Effector memory CD4-positive, alpha-beta T cell (primary cell): ENCODE results near the gene CDC42BPA.
"Not testable (repeated sequence)": the region's sequence is repeated elsewhere in the genome, so short reads cannot be mapped to it uniquely, and the experiment has no call there.

Experiments
- DNase-seq, 3 donors: peaks; one replicate each; pipeline ENCODE4 v3.0.0-alpha.2; 2020
- H3K27ac ChIP-seq: 2 replicates; pipeline ENCODE4 v1.7.0; 2013; ENCODE audit warnings: mild to moderate bottlenecking, low read length, moderate library complexity; ENCODE audit not compliant: insufficient read depth, poor library complexity, severe bottlenecking
- H3K27me3 ChIP-seq: replicated peaks from 2 replicates; pipeline ENCODE4 v1.7.0; 2013; ENCODE audit warnings: mild to moderate bottlenecking, low read length; ENCODE audit not compliant: insufficient read depth, control insufficient read depth, poor library complexity, severe bottlenecking
- H3K36me3 ChIP-seq: 2 replicates; pipeline ENCODE4 v1.7.0; 2013; ENCODE audit warnings: mild to moderate bottlenecking, low read length, moderate library complexity; ENCODE audit not compliant: control insufficient read depth, insufficient read depth
- H3K4me1 ChIP-seq: 2 replicates; pipeline ENCODE4 v1.7.0; 2013; ENCODE audit warnings: low read length, mild to moderate bottlenecking; ENCODE audit not compliant: control insufficient read depth, insufficient read depth, poor library complexity, severe bottlenecking
- H3K4me3 ChIP-seq: 2 replicates; pipeline ENCODE4 v1.7.0; 2013; ENCODE audit warnings: low read length, low read depth, mild to moderate bottlenecking; ENCODE audit not compliant: insufficient read depth, poor library complexity, severe bottlenecking
- H3K9me3 ChIP-seq: 2 replicates; pipeline ENCODE4 v1.7.0; 2013; ENCODE audit warnings: mild to moderate bottlenecking, low read length, moderate library complexity; ENCODE audit not compliant: control insufficient read depth

CDC42BPA gene

DNA sequence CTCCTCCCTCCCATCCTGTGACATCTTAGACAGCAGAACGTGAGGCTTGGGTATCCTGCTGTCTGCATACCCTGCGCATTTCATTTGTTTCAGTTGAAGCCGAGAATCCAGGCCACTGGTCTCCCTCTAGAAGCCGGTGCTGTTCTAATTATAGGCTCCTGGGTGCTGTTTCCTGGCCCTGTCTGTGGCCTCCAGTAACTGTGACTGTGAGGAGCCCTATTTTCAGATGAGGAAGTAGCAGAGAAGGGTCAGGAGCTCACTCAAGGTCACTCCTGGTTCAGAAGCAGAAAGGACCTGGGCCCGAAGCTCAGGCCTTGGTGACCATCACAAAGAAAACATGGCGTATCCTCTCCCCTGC is 354.2 kb downstream of the CDC42BPA start:
- no peak overlapping the region for H3K27ac ChIP-seq
- H3K27me3 ChIP-seq: no peaks in the 10 kb centered on the region
- H3K9me3 ChIP-seq: no peaks in the 10 kb centered on the region
- no peak overlapping the region for H3K4me3 ChIP-seq
- peaks cover 3% of the 10 kb centered on the region for H3K4me1 ChIP-seq
- DNase-seq: no peak
- peaks cover 23% of the 10 kb centered on the region for H3K36me3 ChIP-seq

- H3K27me3 ChIP-seq: no peaks in the 10 kb centered on the region
- no peaks in the 10 kb centered on the region for H3K9me3 ChIP-seq
- H3K4me1 ChIP-seq: peaks cover 3% of the 10 kb centered on the region
- peaks cover 26% of the 10 kb centered on the region for H3K36me3 ChIP-seq
- no peak for DNase-seq
- no peak overlapping the region for H3K27ac ChIP-seq
- no peak overlapping the region for H3K4me3 ChIP-seq
Measured at GRCh38 chr1:226962421-226963391, 355.6 kb downstream of the CDC42BPA start.

DNA sequence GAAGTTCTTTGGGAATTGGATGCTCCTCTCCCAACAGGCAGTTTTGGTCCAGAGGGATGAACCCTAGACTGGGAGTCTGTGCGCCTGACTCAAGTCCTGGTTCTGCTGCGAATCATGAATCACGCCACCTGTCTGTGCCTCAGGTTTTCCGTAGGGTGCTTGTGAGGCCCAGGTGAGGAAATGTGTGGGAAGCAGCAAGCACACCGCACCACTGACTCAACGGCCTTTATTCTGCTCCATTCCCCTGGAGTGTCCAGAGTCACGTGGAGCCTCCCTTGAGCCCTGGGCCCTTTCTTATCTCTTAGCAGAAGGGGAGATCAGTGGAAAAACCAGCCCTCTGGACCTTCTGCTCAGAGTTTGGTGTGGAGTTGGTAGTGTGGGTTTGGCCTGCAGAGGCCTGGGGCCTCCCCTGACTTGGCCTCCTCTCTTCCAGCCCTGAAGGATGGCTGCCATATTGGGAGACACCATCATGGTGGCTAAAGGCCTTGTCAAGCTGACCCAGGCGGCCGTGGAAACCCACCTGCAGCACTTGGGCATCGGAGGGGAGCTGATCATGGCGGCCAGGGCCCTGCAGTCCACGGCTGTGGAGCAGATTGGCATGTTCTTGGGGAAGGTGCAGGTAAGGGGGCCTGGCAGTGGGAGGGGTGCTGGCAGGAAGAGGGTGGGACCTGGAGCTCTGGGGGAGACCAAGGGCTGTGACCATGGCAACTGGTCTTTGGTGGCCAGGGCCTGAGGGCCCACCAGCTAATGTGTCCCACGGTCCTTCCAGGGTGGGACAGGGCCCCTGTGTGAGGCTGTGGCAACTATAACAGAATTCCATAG is 357.1 kb downstream of the CDC42BPA start:
- Histone ChIP-seq H3K36me3 (peaks cover 26% of the 10 kb centered on the region), H3K27me3 (no peaks in the 10 kb centered on the region), H3K4me1 (peaks cover 3% of the 10 kb centered on the region), H3K27ac (no peak overlapping the region), H3K9me3 (no peaks in the 10 kb centered on the region), H3K4me3 (no peak overlapping the region)
- DNase-seq: no peak

DNA sequence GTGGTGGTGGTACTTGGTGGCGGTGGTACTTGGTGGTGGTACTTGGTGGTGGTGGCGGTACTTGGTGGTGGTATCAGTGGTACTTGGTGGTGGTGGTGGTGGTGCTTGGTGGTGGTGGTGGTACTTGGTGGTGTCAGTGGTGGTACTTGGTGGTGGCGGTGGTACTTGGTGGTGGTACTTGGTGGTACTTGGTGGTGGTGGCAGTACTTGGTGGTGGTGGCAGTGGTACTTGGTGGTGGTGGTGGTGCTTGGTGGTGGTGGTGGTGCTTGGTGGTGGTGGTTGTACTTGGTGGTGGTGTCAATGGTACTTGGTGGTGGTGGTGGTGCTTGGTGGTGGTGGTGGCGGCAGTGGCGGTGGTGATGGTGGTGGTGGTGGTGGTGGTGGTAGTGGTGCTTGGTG is 358.0 kb downstream of the CDC42BPA start:
- DNase-seq: no peak
- no peaks in the 10 kb centered on the region for H3K9me3 ChIP-seq
- no peak overlapping the region for H3K4me3 ChIP-seq
- no peak overlapping the region for H3K27ac ChIP-seq
- H3K27me3 ChIP-seq: no peaks in the 10 kb centered on the region
- peaks cover 17% of the 10 kb centered on the region for H3K36me3 ChIP-seq
- H3K4me1 ChIP-seq: peaks cover 3% of the 10 kb centered on the region

GRCh38 chr1:226958300-226958699 is 360.0 kb downstream of the CDC42BPA start:
- H3K4me3 ChIP-seq: no peak overlapping the region
- H3K4me1 ChIP-seq: peaks cover 3% of the 10 kb centered on the region
- no peaks in the 10 kb centered on the region for H3K9me3 ChIP-seq
- peaks cover 5% of the 10 kb centered on the region for H3K36me3 ChIP-seq
- DNase-seq: no peak
- no peak overlapping the region for H3K27ac ChIP-seq
- no peaks in the 10 kb centered on the region for H3K27me3 ChIP-seq

DNA sequence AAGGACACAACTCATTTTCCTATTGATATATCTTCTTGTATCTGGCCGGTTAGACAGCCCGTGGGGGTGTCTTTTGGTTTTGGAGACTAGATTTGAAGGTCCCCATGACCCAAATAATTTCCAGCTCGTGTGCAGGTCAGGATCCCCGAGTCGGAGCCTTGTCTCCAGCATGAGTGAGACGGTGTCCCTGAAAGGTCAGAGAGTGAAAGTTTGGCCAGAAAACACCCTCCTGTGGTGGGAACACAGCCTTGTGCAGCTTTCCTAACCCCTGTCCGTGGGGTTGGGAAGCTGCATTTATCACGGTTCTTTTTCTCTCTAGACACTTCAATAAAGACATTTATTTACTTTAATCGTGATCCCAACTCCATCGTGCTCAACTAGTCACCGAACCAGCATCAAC is 360.6 kb downstream of the CDC42BPA start:
- Histone ChIP-seq H3K9me3 (no peaks in the 10 kb centered on the region), H3K27ac (no peak overlapping the region), H3K4me3 (no peak overlapping the region), H3K27me3 (no peaks in the 10 kb centered on the region), H3K36me3 (peaks cover 5% of the 10 kb centered on the region), H3K4me1 (peaks cover 3% of the 10 kb centered on the region)
- DNase-seq: no peak

GRCh38 chr1:226956942-226957713 is 361.2 kb downstream of the CDC42BPA start:
- Histone ChIP-seq H3K27ac (no peak overlapping the region), H3K36me3 (peaks cover 5% of the 10 kb centered on the region), H3K27me3 (no peaks in the 10 kb centered on the region), H3K4me1 (peaks cover 3% of the 10 kb centered on the region), H3K4me3 (no peak overlapping the region), H3K9me3 (no peaks in the 10 kb centered on the region)
- no peak for DNase-seq

GRCh38 chr1:226955857-226956256 is 362.4 kb downstream of the CDC42BPA start:
- not testable (repeated sequence) for H3K27ac ChIP-seq, H3K4me1 ChIP-seq, H3K36me3 ChIP-seq, DNase-seq, H3K27me3 ChIP-seq, H3K9me3 ChIP-seq, H3K4me3 ChIP-seq

- H3K4me3 ChIP-seq: no peak overlapping the region
- no peaks in the 10 kb centered on the region for H3K9me3 ChIP-seq
- no peak for DNase-seq
- H3K27me3 ChIP-seq: no peaks in the 10 kb centered on the region
- peaks cover 3% of the 10 kb centered on the region for H3K4me1 ChIP-seq
- peaks cover 5% of the 10 kb centered on the region for H3K36me3 ChIP-seq
- H3K27ac ChIP-seq: no peak overlapping the region
Measured at GRCh38 chr1:226954777-226955176, 363.5 kb downstream of the CDC42BPA start.
